ENCODE data around the gene MAN1C1. TPM values are rescaled to one million over a fixed set of nuclear protein-coding genes. Genes with fewer than 3 reads are reported as not detected.
"Not testable (repeated sequence)": the region's sequence is repeated elsewhere in the genome, so short reads cannot be mapped to it uniquely, and the experiment has no call there.

MAN1C1 gene
- polyA plus RNA-seq, 3 donors, result 3.1 to 18.2 (median 12.4) TPM

- no peak overlapping the region for H3K27ac ChIP-seq (ENCODE audit: low read depth, low read length)
- WGBS, 3 donors, result 78 to 93% (median 91%) methylated on average over 12 to 13 of the region's 13 CpGs
Measured at GRCh38 chr1:25684216-25684965, 67.8 kb downstream of the MAN1C1 start.

DNA sequence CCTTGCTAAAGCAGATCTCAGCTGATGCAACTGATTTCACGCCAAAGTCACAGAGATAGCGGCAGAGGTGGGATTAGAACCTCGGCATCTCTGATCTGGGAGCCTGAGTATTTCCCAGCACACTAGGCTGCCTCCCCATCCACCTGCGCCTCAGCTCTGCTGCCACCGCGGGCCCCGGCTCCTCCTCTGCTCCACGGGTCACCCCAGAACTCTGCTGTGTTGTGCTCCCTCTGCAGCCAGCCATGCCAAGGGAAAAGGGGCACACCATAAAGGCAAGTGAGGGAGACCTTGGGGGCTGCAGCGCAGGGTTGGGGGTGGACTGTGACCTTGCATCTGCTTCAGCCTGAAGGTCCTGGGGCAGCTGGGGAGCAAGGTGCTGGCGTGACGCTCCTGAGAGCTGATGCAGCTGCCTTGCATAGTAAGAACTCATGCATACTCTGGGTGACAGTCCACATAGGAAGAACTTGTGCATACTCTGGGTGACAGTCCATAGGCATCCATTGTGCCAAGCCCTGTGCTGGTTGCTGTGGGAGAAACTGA, 68.7 kb downstream of the MAN1C1 start:
- 92 to 96% (median 94%) methylated on average over 11 of the region's 11 CpGs for WGBS, 3 donors
- H3K27ac ChIP-seq (ENCODE audit: low read depth, low read length), result no peak overlapping the region

DNA sequence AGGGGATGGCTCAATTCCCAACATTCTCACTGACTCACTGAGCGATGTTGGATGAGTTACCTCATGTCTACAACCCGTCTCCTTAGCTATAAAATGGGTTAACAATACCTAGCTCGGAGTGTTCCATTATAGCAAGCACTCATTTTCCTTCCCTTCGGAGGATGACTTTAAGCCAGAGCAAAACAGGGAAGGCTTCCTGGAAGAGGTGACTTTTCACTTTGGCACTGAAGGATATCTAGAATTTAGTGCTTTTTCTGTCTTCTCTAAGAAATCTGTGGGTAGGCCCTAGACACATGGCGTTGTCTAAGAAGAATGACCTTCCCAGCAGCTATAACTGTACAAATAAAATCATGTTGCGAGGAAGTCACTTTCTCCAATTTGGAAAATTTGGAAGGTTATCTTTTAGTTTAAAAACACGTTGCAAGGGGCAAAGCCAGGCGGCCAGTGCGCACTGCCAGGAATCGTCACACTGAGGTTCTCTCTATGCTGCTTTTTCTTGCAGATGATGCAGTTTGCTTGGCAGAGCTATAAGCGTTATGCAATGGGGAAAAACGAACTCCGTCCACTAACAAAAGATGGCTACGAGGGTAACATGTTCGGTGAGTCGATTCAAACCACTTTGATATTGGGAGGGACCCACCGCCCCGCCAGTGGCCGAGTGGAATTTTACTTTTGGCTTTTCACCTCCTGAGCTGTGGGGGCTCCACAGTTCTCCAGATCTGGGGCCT, 69.5 kb downstream of the MAN1C1 start:
- 74 to 88% (median 79%) methylated on average over 19 of the region's 19 CpGs for WGBS, 3 donors
- no peak overlapping the region for H3K27ac ChIP-seq (ENCODE audit: low read depth, low read length)

GRCh38 chr1:25687221-25688017, 70.8 kb downstream of the MAN1C1 start:
- H3K27ac ChIP-seq (ENCODE audit: low read depth, low read length), result no peak overlapping the region
- WGBS, 3 donors, result 81 to 92% (median 88%) methylated on average over 6 of the region's 6 CpGs

- no peak overlapping the region for H3K27ac ChIP-seq (ENCODE audit: low read depth, low read length)
- WGBS, 3 donors, result 55 to 70% (median 62%) methylated on average over 9 of the region's 9 CpGs
Measured at GRCh38 chr1:25688390-25689119, 72.0 kb downstream of the MAN1C1 start.

DNA sequence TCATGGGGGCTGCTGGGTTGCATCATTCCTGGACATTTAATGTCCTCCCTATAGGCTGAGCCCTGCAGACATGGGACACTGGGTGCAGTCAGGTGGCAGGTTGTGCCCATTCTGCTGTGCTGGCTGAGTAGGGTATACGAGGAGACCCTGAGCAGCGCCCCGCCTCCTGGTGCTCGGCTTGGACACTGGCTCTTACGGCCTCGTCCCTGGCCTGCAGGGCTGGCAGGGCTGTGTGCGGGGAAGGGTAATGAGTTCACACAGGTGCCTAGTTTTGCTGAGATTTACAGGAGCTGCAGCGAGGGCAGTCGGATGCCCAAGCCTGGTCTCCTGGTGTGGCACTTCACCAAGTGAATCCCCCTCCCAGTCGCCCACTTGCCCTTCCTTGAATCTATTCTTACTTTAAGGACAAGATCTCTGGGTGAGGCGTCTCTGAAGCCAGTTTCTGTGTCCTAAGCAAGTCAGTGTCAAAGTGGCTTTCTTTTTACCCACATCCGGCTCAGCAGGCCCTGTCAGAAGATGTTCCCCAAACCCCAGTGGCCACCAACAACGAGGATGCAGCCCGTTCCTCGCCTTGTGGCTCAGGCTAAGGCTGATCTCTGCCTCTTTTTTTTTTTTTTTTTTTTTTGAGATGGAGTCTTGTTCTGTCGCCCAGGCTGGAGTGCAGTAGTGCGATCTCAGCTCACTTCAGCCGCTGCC, 73.2 kb downstream of the MAN1C1 start:
- no peak overlapping the region for H3K27ac ChIP-seq (ENCODE audit: low read depth, low read length)
- 89 to 91% (median 90%) methylated on average over 18 of the region's 18 CpGs for WGBS, 3 donors

GRCh38 chr1:25690396-25690956, 73.9 kb downstream of the MAN1C1 start:
- WGBS, 3 donors, result 92 to 97% (median 97%) methylated on average over 13 of the region's 13 CpGs
- no peak overlapping the region for H3K27ac ChIP-seq (ENCODE audit: low read depth, low read length)

DNA sequence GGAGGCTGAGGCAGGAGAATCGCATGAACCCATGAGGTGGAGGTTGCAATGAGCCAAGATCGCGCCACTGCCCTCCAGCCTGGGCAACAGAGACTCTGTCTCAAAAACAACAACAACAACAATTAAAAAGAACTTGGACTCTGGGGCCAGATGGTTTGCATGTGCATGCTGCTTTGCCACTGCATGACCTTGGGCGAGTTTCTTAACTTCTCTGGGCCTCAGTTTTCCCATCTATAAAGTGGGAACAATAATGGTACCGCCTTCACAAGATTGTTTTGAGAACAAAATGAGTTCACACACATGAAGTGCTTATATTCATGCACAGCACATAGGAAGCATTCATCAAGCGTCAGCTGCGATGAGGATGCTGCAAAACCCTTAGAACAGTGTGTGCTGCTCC, 74.6 kb downstream of the MAN1C1 start:
- no peak overlapping the region for H3K27ac ChIP-seq (ENCODE audit: low read depth, low read length)
- 94 to 97% (median 97%) methylated on average over 7 of the region's 7 CpGs for WGBS, 3 donors

DNA sequence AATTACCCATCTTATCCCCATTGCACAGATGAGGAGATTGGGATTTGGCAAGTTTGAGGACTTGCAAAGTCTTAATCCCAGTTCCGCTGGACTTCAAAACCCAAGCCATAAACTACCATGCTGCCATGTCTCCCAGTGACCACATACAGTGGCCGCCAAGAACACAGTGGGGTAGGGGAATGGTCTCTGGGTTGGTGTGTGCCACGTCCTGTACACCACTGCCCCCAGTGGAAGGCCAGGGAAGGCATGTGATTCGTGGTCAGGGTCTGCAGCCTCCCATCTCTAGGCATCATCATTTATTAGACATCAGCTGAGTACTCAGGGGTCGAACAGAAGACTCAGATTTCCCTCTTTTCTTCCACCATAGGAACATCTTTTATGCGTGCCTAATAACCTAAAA, 76.0 kb downstream of the MAN1C1 start:
- 72 to 80% (median 78%) methylated on average over 6 of the region's 6 CpGs for WGBS, 3 donors
- no peak overlapping the region for H3K27ac ChIP-seq (ENCODE audit: low read depth, low read length)

GRCh38 chr1:25694167-25695007, 77.8 kb downstream of the MAN1C1 start:
- 51 to 74% (median 53%) methylated on average over 9 of the region's 9 CpGs for WGBS, 3 donors
- peak overlapping the region; percentile 7 for H3K27ac ChIP-seq (ENCODE audit: low read depth, low read length)

DNA sequence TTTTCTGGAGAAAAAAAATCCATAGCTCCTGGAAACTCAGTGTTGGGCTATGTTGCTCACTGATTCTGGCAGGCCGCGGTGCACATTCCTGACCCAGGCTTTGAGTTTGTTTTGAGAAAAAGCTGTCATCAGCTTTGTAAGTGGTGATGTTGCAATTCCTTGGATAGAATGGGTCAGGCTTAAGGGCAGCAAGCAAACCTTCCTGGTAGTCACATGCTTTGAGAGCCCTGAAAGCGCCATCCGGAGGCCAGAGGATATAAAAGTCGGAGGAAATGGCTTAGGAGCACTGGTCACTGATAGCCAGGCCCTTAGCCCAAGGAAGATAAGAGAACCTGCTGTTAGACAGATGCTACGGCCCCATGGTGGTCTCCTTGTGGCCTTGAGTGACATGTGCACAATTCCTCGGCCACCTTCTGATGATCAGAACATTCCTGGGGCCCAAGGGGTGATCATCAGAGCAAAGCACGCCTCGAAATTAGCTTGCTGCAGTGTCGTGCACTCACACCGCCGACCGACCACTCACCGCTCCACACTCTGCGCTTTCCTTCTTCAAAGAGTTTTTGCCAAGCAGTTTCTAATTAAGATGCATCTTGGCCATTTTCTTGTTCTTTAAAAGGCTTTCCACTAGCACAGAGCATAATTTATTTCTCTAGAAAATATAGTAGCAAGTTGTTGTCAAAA, 78.6 kb downstream of the MAN1C1 start:
- WGBS, 3 donors, result 62 to 70% (median 63%) methylated on average over 15 of the region's 15 CpGs
- H3K27ac ChIP-seq (ENCODE audit: low read depth, low read length), result peak overlapping the region; percentile 35

DNA sequence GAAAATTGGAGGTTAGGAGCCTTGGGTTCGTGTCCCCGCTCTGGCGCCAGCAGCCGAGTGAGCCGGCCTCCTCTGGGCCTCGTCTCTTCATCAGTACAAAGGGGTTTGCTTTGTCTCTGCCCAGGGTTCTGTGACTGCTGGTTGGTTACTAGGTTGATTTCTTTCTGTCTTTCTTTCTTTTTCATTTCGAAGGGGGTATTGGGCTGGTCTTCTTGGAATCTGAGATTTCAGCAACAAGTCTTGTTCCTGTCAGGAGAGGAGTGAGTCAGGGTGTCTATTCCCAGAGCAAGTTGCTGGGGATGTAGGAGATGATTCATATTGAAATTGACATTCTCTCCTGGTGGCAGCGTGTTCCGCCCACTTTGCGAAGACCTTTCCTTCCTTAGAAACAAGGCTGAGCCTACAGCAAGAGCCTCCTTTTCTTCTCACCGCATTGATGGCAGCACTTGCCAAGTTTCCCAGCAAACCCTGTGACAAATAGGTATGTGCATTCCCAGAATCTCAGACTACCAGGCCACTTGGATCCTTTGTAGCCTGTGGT, 79.2 kb downstream of the MAN1C1 start:
- 66 to 85% (median 69%) methylated on average over 11 of the region's 11 CpGs for WGBS, 3 donors
- peak overlapping the region; percentile 35 for H3K27ac ChIP-seq (ENCODE audit: low read depth, low read length)

DNA sequence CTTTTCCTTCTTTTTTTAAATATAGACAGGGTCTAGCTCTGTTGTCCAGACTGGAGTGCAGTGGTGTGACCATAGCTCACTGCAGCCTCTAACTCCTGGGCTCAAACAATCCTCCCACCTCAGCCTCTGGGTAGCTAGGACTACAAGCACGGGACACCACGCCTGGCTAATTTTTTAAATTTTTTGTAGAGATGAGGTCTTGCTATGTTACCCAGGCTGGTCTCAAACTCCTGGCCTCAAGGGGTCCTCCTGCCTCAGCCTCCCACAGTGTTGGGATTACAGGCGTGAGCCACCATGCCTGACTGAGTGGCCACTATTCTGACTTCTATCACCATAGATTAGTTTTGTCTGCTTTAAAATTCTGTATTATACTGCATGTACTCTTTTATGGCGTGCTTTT, 80.1 kb downstream of the MAN1C1 start:
- WGBS, 3 donors, result 94 to 97% (median 95%) methylated on average over 4 of the region's 4 CpGs
- H3K27ac ChIP-seq (ENCODE audit: low read depth, low read length), result not testable (repeated sequence)

DNA sequence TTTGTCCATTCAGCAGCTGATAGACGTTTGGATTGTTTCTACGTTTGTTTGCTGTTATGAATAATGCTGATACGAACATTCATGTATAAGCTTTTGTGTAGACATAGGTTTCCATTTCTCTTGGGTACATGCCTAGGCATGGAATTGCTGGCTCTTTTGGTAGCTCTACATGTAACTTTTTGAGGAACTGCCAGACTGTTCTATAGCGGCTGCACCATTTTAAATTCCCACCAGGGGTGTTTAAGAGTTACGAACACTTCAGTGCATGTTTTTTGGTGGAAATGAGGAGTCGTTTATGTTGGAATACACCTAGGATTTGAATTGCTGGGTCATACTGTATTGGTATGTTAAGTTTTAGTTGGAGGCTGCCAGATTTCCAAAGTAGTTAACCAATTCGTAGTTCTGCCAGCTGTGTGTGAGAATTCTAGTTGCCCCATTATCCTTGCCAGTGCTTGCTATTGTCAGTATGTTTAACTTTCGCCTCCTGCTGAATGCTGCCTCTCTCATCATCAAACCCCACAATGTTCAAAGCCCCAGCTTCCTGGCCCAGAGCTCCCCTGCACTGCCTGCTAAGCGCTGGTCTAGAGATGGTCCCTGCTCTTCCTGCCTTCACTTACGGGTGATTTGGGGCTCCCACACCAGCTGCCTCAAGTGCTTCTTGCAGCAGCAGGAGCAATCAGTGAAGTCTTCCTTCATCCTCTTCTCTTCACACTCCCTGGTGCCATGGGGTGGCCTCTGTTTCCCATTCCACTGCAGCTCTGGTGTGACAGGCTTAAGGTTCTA, 81.0 kb downstream of the MAN1C1 start:
- H3K27ac ChIP-seq (ENCODE audit: low read depth, low read length), result no peak overlapping the region
- 78 to 88% (median 82%) methylated on average over 10 of the region's 10 CpGs for WGBS, 3 donors

DNA sequence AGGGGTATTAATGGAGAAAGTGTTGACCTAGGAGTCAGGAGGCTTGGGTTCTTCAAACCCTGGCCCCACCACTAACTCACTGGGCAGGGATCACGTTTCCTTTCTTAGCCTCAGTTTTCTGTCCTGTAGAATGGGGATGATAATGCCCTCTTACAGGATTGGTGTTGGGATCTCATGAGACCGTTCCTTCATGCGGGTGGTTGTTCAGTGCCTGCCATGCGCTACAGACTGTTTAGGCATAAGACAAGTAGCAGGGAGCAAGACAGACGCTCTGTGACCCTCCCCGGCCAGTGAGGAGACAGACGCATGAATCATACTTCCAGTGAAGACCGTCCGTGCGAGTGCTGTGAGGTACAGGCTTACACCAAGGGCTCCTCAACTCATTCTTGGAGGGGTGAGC, 81.7 kb downstream of the MAN1C1 start:
- 94 to 96% (median 95%) methylated on average over 10 of the region's 10 CpGs for WGBS, 3 donors
- H3K27ac ChIP-seq (ENCODE audit: low read depth, low read length), result no peak overlapping the region
